ENCODE data around the gene CDC42BPG. TPM values are rescaled to one million over a fixed set of nuclear protein-coding genes. Genes with fewer than 3 reads are reported as not detected.
"Not testable (repeated sequence)": the region's sequence is repeated elsewhere in the genome, so short reads cannot be mapped to it uniquely, and the experiment has no call there.

CDC42BPG gene
- total and polyA plus RNA-seq, 3 experiments from 2014 or later = 0.52 to 2.3 (median 0.66) TPM

GRCh38 chr11:64829536-64830251, 14.8 kb downstream of the CDC42BPG start:
- H3K4me3 ChIP-seq (ENCODE audit: low read length) = no peak overlapping the region
- H3K27ac ChIP-seq (ENCODE audit: low read depth, low read length) = no peak overlapping the region
- ChIA-PET POLR2A (no interaction called here), CTCF (interaction anchor here (0.8 to 1.9 kb wide), 2 partner anchors 15 to 65 kb away, joined by 3 to 5 read pairs; partner anchors contain the start of gene CDC42BPG)
- H3K9me3 Mint-ChIP-seq = no peaks in the 10 kb centered on the region
- no peaks in the 10 kb centered on the region for H3K9me3 ChIP-seq (ENCODE audit: low read length)
- peaks cover 0 to 1% of the 10 kb centered on the region in 2 donors for H3K27me3 Mint-ChIP-seq
- no peaks in the 10 kb centered on the region for H3K27me3 ChIP-seq (ENCODE audit: insufficient read depth, low read length, poor library complexity, severe bottlenecking)
- no peaks in the 10 kb centered on the region for H3K4me1 Mint-ChIP-seq
- H3K36me3 Mint-ChIP-seq = peaks cover 2 to 58% (median 3%) of the 10 kb centered on the region in 3 donors
- H3K27ac Mint-ChIP-seq = no peak overlapping the region
- no peak for DNase-seq
- H3K4me1 ChIP-seq (ENCODE audit: insufficient read depth, low read length) = no peaks in the 10 kb centered on the region
- no peak overlapping the region for H3K4me3 Mint-ChIP-seq
- no peaks in the 10 kb centered on the region for H3K36me3 ChIP-seq (ENCODE audit: insufficient read depth, low read length)

GRCh38 chr11:64827451-64827839, 17.0 kb downstream of the CDC42BPG start:
- Mint-ChIP-seq H3K9me3 (no peaks in the 10 kb centered on the region), H3K27ac (no peak overlapping the region), H3K27me3 (peaks cover 0 to 1% of the 10 kb centered on the region in 2 donors), H3K4me1 (peaks cover 0 to 2% (median 0%) of the 10 kb centered on the region in 3 donors), H3K4me3 (no peak overlapping the region), H3K36me3 (peaks cover 2 to 48% (median 3%) of the 10 kb centered on the region in 3 donors)
- ChIA-PET POLR2A (no interaction called here), CTCF (no interaction called here)
- Histone ChIP-seq H3K27ac (ENCODE audit: low read depth, low read length) (no peak overlapping the region), H3K4me1 (ENCODE audit: insufficient read depth, low read length) (no peaks in the 10 kb centered on the region), H3K27me3 (ENCODE audit: insufficient read depth, low read length, poor library complexity, severe bottlenecking) (no peaks in the 10 kb centered on the region), H3K9me3 (ENCODE audit: low read length) (no peaks in the 10 kb centered on the region), H3K4me3 (ENCODE audit: low read length) (no peak overlapping the region), H3K36me3 (ENCODE audit: insufficient read depth, low read length) (no peaks in the 10 kb centered on the region)
- no peak for DNase-seq

DNA sequence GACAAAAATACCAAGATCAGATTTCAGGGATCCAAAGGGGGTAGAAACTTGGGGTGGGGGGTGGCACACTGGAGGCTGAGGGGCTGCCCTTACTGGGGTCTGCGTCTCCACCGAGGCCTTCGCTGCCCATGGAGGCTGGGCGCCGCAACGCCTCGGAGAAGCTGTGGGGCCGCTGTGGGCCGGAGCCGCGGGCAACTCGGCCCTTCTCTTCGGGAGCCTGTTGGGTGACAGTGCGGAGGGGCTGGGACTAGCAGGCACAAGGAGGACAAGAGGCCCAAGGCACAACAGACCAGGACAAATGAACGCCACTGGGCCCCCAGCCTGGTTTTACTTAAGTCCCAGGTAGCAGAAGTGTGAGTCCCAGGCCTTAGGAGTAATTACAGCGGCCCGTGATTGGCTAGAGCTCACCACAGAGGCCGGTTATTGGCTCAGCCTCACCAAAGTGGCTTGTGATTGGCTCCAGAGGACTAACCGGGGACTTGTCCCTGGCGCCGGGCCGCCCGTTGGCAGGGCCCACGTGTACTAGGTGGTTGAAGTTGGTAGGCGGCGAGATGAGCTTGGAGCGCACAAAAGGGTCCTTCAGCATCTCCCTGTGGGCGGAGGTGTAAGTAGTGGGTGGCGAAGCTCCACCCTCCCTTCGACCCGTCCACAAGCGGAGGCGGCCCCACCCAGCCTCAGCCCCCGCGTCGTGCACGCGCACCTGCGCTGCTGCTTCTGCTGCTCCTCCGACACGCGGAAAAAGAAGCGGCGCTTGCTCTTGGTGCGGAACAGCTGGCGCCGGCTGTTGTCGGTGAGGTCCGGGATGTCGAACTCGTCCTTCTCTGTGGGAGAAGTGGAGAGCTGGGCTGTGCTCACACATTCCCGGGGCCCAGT, 17.6 kb downstream of the CDC42BPG start:
- POLR2A ChIA-PET = no interaction called here

DNA sequence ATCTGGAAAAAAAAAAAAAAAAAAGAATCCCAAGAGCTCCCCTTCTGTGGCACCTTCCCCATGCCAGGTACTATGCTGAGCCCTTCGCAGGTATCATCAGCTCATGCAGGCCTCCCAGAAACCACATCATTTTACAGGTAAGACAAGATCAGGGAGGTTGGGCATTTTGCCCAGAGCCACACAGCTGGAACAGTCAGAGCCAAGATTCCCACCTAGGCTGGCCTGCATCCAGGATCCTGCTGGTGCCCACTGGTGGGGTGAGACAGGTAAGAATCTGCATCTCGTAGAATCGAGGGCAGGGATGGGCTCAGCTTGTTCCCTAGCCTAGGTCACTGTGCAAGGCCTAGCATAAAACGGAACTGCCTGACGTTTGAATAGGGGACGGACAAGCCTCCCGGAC, 18.4 kb downstream of the CDC42BPG start:
- ChIA-PET POLR2A (no interaction called here), CTCF (interaction anchor here (1.1 to 1.6 kb wide), 2 partner anchors 20 to 68 kb away, joined by 4 to 8 read pairs; no protein-coding TSS in a partner anchor)
- Mint-ChIP-seq H3K4me3 (no peak overlapping the region), H3K27ac (no peak overlapping the region), H3K9me3 (no peaks in the 10 kb centered on the region), H3K36me3 (peaks cover 2 to 38% (median 3%) of the 10 kb centered on the region in 3 donors), H3K4me1 (peaks cover 0 to 2% (median 0%) of the 10 kb centered on the region in 3 donors), H3K27me3 (peaks cover 0 to 1% of the 10 kb centered on the region in 2 donors)
- no peaks in the 10 kb centered on the region for H3K4me1 ChIP-seq (ENCODE audit: insufficient read depth, low read length)
- no peaks in the 10 kb centered on the region for H3K9me3 ChIP-seq (ENCODE audit: low read length)
- no peaks in the 10 kb centered on the region for H3K36me3 ChIP-seq (ENCODE audit: insufficient read depth, low read length)
- no peak for DNase-seq
- no peak overlapping the region for H3K27ac ChIP-seq (ENCODE audit: low read depth, low read length)
- H3K4me3 ChIP-seq (ENCODE audit: low read length) = no peak overlapping the region
- H3K27me3 ChIP-seq (ENCODE audit: insufficient read depth, low read length, poor library complexity, severe bottlenecking) = no peaks in the 10 kb centered on the region

More for the DNA sequence above, 17.6 kb downstream of the CDC42BPG start:
- H3K36me3 ChIP-seq (ENCODE audit: insufficient read depth, low read length) = no peaks in the 10 kb centered on the region
- no peaks in the 10 kb centered on the region for H3K9me3 ChIP-seq (ENCODE audit: low read length)
- peaks cover 0 to 2% (median 0%) of the 10 kb centered on the region in 3 donors for H3K4me1 Mint-ChIP-seq
- H3K4me3 Mint-ChIP-seq = no peak overlapping the region
- H3K9me3 Mint-ChIP-seq = no peaks in the 10 kb centered on the region
- no peaks in the 10 kb centered on the region for H3K27me3 ChIP-seq (ENCODE audit: insufficient read depth, low read length, poor library complexity, severe bottlenecking)
- peaks cover 2 to 42% (median 3%) of the 10 kb centered on the region in 3 donors for H3K36me3 Mint-ChIP-seq
- no peak for DNase-seq
- peaks cover 0 to 1% of the 10 kb centered on the region in 2 donors for H3K27me3 Mint-ChIP-seq
- H3K27ac ChIP-seq (ENCODE audit: low read depth, low read length) = no peak overlapping the region
- no peak overlapping the region for H3K27ac Mint-ChIP-seq
- CTCF ChIA-PET = interaction anchor here (1.1 to 1.6 kb wide), 2 partner anchors 19 to 67 kb away, joined by 4 to 8 read pairs; no protein-coding TSS in a partner anchor
- H3K4me1 ChIP-seq (ENCODE audit: insufficient read depth, low read length) = no peaks in the 10 kb centered on the region
- H3K4me3 ChIP-seq (ENCODE audit: low read length) = no peak overlapping the region

DNA sequence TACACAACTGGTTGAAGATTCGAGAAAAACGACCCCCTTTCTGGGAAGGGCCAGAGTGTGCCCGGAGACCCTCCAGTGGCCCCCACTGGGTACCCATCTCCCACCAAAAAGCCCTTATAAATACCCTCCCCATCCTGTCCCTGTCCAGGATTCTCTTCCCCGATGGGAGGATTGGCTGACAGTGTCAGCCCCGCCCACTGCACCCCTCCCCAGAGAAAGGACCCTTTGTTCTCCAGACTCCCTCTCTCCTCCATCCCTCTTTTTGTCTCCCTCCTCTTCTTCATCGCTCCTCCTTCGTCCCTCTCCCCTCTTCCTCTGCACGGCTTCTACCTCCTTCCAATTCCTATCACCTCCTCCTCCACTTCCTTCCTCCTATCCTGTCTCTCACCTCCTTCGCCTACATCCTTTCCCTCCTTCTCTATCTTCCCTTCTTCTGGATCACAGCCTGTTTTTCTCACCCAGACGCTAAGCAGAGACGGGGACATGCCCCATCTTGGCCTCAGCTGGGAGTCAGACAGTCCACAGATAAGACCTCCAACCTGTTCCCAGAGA, 20.8 kb downstream of the CDC42BPG start:
- Histone ChIP-seq H3K9me3 (ENCODE audit: low read length) (no peaks in the 10 kb centered on the region), H3K27me3 (ENCODE audit: insufficient read depth, low read length, poor library complexity, severe bottlenecking) (no peaks in the 10 kb centered on the region), H3K27ac (ENCODE audit: low read depth, low read length) (no peak overlapping the region), H3K4me3 (ENCODE audit: low read length) (no peak overlapping the region), H3K4me1 (ENCODE audit: insufficient read depth, low read length) (no peaks in the 10 kb centered on the region), H3K36me3 (ENCODE audit: insufficient read depth, low read length) (no peaks in the 10 kb centered on the region)
- no peaks in the 10 kb centered on the region for H3K9me3 Mint-ChIP-seq
- CTCF ChIA-PET = no interaction called here
- DNase-seq = no peak
- peaks cover 2 to 26% (median 3%) of the 10 kb centered on the region in 3 donors for H3K36me3 Mint-ChIP-seq
- no peak overlapping the region for H3K4me3 Mint-ChIP-seq
- H3K27me3 Mint-ChIP-seq = peaks cover 0 to 1% of the 10 kb centered on the region in 2 donors
- peaks cover 0 to 2% (median 0%) of the 10 kb centered on the region in 3 donors for H3K4me1 Mint-ChIP-seq
- POLR2A ChIA-PET = no interaction called here
- peak overlapping the region in 1 of 8 donors; percentile 70 for H3K27ac Mint-ChIP-seq

GRCh38 chr11:64817476-64817875, 27.0 kb downstream of the CDC42BPG start:
- Histone ChIP-seq H3K27ac (ENCODE audit: low read depth, low read length) (no peak overlapping the region), H3K27me3 (ENCODE audit: insufficient read depth, low read length, poor library complexity, severe bottlenecking) (no peaks in the 10 kb centered on the region), H3K9me3 (ENCODE audit: low read length) (no peaks in the 10 kb centered on the region), H3K36me3 (ENCODE audit: insufficient read depth, low read length) (no peaks in the 10 kb centered on the region), H3K4me1 (ENCODE audit: insufficient read depth, low read length) (no peaks in the 10 kb centered on the region), H3K4me3 (ENCODE audit: low read length) (no peak overlapping the region)
- CTCF ChIA-PET = no interaction called here
- no peaks in the 10 kb centered on the region for H3K9me3 Mint-ChIP-seq
- H3K27ac Mint-ChIP-seq = peak overlapping the region in 2 of 8 donors; percentile 0 to 45
- POLR2A ChIA-PET = no interaction called here
- no peaks in the 10 kb centered on the region for H3K27me3 Mint-ChIP-seq
- no peak overlapping the region for H3K4me3 Mint-ChIP-seq
- no peaks in the 10 kb centered on the region for H3K36me3 Mint-ChIP-seq
- no peaks in the 10 kb centered on the region for H3K4me1 Mint-ChIP-seq
- DNase-seq = no peak

DNA sequence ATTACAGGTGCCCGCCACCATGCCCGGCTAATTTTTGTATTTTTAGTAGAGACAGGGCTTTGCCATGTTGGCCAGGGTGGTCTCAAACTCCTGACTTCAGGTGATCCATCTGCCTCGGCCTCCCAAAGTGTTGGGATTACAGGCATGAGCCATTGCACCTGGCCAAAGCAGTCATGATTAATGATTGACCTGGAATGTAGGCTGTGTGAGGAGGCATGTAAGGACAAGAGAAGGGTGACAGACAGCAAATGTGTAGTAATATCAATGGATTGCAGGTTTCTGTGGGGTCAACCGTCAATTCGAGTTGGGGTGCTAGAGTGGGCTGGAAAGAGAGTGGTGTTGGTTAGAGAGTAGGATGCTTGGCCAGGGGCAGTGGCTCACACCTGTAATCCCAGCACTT, 29.0 kb downstream of the CDC42BPG start:
- H3K9me3 ChIP-seq (ENCODE audit: low read length); H3K27me3 ChIP-seq (ENCODE audit: insufficient read depth, low read length, poor library complexity, severe bottlenecking); POLR2A ChIA-PET; H3K27me3 Mint-ChIP-seq; H3K36me3 Mint-ChIP-seq; H3K4me3 Mint-ChIP-seq; H3K36me3 ChIP-seq (ENCODE audit: insufficient read depth, low read length); H3K27ac ChIP-seq (ENCODE audit: low read depth, low read length); H3K9me3 Mint-ChIP-seq; H3K4me1 ChIP-seq (ENCODE audit: insufficient read depth, low read length); DNase-seq; H3K4me3 ChIP-seq (ENCODE audit: low read length); H3K27ac Mint-ChIP-seq: not testable (repeated sequence)
- peaks cover 6 to 12% (median 7%) of the 10 kb centered on the region in 3 donors for H3K4me1 Mint-ChIP-seq
- CTCF ChIA-PET = interaction anchor here (0.8 kb wide), 1 partner anchor 29 kb away, joined by 3 read pairs; the partner anchor contains the start of gene CDC42BPG

Measured in CD8-positive, alpha-beta memory T cell (primary cell).